K562 treated with DMSO at 1 percent for 4 hours (cell line): Measurements from ENCODE around the gene LKAAEAR1. TPM values are rescaled to one million over a fixed set of nuclear protein-coding genes. Genes with fewer than 3 reads are reported as not detected.

Source experiments
- total RNA-seq: library from RNA; unstranded; fragments of 300-600 nt; gene quantifications from 2 replicates; pipeline ENCODE4 v1.2.3, GENCODE V29; 2022; ENCODE audit not compliant: insufficient read depth

LKAAEAR1 gene
- not detected in 2 replicates for total RNA-seq

DNA sequence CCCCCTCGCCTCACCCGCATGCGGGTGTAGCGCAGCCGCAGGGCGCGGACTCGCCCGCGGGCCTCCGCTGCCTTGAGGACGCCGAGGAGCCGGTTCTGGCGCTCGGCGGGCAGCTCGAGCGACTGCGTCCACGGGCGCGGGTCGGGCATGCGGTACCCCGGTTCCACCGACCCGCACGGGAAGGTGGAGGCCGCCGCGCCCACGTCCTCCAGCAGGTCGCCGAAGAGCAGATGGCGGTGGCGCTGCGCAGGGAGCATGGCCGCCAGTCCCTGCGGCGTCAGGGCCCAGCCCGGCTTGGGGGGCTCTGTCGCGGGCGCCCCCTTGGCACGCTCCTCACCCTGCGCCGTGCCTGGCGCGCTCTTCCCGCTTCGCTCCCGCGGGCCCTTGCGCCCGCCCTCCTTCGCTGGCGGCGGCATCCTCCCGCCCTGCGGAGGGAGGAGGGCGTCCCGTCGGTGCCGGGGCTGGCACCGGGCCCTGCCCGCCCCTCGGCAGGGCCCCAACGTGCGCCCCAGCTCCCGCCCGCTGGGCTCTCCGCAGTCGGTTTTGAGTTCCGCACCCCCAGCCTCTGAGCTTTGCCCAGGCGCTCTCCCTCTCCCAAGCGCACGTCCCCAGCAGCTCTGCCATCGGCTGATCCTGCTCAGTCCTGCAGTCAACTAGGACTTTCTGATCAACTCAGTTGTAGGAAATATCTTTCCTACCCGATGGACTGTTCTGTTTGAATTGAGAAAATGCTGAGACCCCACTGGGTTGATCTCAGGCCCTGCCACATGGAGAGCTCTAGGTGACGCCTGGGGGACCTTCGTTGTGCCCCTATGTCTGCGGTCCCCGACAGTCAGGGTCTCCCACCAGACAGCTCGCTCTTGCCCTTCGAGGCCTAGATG lies at the start of gene LKAAEAR1:
LKAAEAR1 (minus strand) TSS at position 595 of the 881 bp plus-strand sequence; CDS start at position 416, 179 bp downstream.

GRCh38 chr20:64106981-64107735 lies 23.0 kb upstream of the LKAAEAR1 start, which contains the start of gene NPBWR2:
Gene NPBWR2, minus strand, starts transcription at chr20:64107565. Its CDS starts 734 bp downstream, at chr20:64106831.

DNA sequence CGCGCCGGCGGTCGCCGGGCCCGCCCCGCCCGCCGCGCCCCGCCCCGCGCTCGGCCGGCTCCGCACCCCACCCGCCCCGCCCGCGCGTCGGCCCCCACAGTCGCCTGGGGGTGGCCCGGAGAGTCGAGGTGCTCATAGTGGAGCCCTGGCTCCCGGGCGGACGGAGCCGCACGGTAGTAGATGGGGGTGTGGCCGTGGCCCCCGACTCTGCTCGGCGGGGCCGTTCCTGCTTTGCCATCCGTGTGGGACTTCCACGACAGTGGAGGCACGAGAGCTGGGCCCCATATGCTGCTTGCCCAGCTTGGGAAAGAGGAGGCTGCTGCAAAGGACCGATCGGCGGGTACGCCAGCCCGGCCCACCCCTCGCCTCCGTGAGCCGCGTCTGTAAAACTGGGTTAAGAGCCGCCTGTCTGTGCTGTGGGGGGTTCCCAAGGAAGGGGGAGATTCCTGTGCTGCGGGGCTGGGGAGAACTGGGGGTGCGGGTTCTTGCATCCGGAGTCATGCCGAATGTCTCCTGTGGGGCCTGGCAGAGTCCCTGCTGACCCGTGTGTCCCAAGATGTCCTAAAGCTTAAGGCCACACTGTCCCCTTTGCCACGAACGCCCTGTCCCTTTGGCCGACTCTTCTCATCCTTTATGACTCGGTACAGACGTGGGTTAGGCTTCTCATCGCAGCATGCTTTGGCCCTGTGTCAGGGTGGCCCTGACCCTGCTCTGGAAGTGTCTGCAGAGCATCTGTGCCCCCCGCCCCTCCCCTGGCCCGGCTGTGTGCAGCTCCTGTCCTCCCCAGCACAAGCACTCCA lies 4.0 kb downstream of the LKAAEAR1 start, which contains the start of gene OPRL1:
OPRL1 (plus strand) TSS at position 70 of the 800 bp plus-strand sequence. CDS start 12,639 bp downstream, outside the sequence.

DNA sequence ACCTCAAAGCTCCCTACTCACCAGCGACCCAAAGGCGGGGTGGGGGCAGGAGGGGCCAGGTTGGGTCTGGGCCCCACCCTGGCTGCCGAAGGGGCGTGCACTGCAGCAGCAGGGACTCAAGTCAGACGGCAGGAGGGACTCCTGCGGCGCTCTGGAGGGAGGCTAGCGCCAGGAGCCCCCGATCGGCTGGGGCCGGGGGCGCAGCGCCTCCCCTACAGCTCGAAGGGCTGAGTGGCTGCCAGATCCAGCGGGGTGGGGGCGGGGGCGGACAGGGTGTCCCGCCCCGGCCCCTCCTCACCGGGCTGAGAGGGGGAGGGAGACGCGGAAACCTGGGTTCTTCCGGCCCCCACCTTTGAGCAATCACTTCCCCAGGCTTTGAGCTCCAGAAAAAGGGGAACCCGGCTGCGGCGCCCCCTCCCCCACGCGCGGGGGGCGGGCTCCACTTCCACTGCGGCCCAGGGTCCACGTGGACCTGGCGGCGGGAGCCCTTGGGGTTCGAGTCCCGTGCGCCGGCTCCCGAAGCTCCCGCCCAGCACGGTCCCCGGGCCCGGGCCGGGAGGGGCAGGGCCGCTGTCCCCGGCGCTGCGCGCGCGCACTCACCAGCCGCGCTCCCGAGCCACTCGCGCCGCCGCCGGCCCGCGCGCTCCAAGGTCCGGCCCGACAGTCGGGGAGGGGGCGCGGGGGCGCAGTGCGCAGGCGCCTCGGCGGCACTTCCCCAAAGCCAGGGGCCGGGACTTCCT lies 4.8 kb downstream of the LKAAEAR1 start, which contains the start of gene RGS19:
RGS19 (minus strand) TSS at position 246 of the 740 bp plus-strand sequence. CDS start 2,632 bp downstream, outside the sequence.

DNA sequence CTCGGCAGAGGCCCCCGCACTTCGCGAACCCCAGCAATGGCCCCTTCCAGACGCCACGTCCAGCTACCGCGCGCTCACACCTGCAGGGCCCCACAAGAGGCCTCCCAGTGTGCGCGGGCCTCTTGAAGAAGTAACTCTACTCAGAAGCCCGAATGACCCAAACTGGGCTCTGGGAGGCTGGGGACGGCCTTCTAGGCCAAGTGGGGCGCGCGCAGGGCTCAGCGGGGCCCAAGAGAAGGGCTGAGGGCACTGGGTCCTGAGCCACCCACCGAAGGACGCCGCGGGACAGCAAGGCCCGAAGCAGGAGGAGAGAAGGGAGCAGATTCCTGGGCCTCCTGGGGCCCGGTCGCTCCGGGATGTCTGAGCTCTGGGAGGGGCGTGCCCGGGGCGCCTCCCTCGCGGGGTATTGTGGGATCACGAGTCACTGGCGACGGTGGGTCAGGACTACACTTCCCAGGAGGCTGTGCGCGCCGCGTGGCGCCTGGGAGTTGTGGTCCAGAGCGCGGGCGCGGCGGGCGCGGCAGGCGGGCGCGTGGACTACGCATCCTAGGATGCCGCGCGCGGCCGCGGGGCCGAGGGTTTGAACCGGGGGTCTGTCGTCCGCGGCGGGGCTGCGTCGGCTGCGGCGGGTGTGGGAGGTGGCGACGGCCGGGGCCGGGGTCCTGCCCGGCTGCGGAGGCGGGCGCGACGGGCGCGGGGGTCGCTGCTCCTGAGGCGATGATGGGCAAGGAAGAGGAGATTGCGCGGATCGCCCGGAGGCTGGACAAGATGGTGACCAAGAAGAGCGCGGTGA lies 21.4 kb downstream of the LKAAEAR1 start, which contains the start of gene TCEA2:
TCEA2 (plus strand) TSS at position 603 of the 793 bp plus-strand sequence; CDS start at position 718, 115 bp downstream.

DNA sequence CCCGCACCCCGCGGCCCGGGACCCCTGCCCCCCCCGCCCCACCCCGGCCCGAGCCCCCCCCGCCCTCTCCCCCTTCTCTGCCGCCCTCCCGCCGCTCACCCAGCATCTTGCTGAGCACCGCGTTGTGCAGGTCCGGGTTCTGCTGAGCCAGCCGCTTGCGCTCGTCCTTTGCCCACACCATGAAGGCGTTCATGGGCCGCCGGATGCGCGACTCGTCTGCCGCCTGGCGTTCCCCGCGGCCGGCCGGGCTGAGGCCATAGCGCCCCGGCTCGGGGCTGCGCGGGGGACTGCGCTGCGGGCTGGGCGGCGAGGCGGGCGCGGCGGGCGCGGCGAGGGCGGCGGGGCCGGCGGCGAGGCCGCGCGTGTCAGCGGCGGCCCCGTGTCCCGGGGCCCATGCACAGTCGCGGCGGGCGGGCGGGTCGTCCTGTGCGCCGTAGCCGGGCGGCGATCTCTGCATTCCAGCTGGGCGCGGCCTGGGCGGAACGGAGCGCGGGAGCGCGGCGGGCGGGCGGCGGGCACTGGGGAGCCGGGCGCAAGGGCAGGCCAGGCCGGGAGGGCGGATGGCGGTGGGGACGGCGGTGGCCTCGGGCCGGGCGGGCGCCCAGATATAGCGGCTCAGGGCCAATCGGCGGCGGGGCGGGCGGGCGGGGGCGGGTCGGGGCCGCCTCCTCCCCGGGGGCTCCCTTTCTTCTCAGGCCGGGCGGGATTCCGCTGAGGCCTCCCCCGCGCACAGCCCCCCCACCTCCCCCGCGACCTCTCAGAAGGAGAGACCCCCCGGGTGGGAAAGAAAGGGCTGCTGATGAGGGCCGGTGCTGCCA lies 34.9 kb downstream of the LKAAEAR1 start, which contains the start of gene SOX18:
SOX18 (minus strand) TSS at position 580 of the 818 bp plus-strand sequence; CDS start at position 457, 123 bp downstream.

GRCh38 chr20:64035933-64036345 lies 48.3 kb downstream of the LKAAEAR1 start, which contains the start of gene C20orf204:
Gene C20orf204, plus strand, starts transcription at chr20:64036182. Its CDS starts 142 bp downstream, at chr20:64036324.

Other genes with a start within 250 kb of the LKAAEAR1 start
- 4.8 and 6.2 TPM in 2 replicates for gene ABHD16B, start 222.9 kb downstream of the LKAAEAR1 start, total RNA-seq
- gene TPD52L2, start 219.1 kb downstream of the LKAAEAR1 start, total RNA-seq: 91.2 and 92.7 TPM in 2 replicates
- gene DNAJC5, start 189.3 kb downstream of the LKAAEAR1 start, total RNA-seq: 29.7 and 35.4 TPM in 2 replicates
- 47.8 and 52.1 TPM in 2 replicates for gene UCKL1, start 128.0 kb downstream of the LKAAEAR1 start, total RNA-seq
- gene ZNF512B, start 114.5 kb downstream of the LKAAEAR1 start, total RNA-seq: 7.3 and 9.2 TPM in 2 replicates
- 8.7 and 10.5 TPM in 2 replicates for gene SAMD10, start 104.8 kb downstream of the LKAAEAR1 start, total RNA-seq
- gene PRPF6, start 103.3 kb downstream of the LKAAEAR1 start, total RNA-seq: 70.4 and 76.0 TPM in 2 replicates
- 1.3 and 2.2 TPM in 2 replicates for gene C20orf204, start 48.2 kb downstream of the LKAAEAR1 start, total RNA-seq
- gene SOX18, start 34.8 kb downstream of the LKAAEAR1 start, total RNA-seq: 8.1 and 8.9 TPM in 2 replicates
- 14.6 and 23.6 TPM in 2 replicates for gene TCEA2, start 21.2 kb downstream of the LKAAEAR1 start, total RNA-seq
- 16.8 and 21.3 TPM in 2 replicates for gene RGS19, start 4.9 kb downstream of the LKAAEAR1 start, total RNA-seq
- 1.3 and 1.7 TPM in 2 replicates for gene OPRL1, start 4.3 kb downstream of the LKAAEAR1 start, total RNA-seq
- gene NPBWR2, start 23.2 kb upstream of the LKAAEAR1 start, total RNA-seq: not detected in 2 replicates
- not detected in 2 replicates for gene MYT1, start 80.1 kb upstream of the LKAAEAR1 start, total RNA-seq
- gene PCMTD2, start 171.3 kb upstream of the LKAAEAR1 start, total RNA-seq: 18.6 and 19.3 TPM in 2 replicates